ENCODE results near the gene ABHD14A.

ABHD14A gene

GRCh38 chr3:52020796-52021195 is 45.9 kb downstream of the ABHD14A start:
- no peak for DNase-seq (ENCODE audit: low spot score)

GRCh38 chr3:52021489-52022268 is 46.8 kb downstream of the ABHD14A start:
- DNase-seq (ENCODE audit: low spot score) = no peak

DNA sequence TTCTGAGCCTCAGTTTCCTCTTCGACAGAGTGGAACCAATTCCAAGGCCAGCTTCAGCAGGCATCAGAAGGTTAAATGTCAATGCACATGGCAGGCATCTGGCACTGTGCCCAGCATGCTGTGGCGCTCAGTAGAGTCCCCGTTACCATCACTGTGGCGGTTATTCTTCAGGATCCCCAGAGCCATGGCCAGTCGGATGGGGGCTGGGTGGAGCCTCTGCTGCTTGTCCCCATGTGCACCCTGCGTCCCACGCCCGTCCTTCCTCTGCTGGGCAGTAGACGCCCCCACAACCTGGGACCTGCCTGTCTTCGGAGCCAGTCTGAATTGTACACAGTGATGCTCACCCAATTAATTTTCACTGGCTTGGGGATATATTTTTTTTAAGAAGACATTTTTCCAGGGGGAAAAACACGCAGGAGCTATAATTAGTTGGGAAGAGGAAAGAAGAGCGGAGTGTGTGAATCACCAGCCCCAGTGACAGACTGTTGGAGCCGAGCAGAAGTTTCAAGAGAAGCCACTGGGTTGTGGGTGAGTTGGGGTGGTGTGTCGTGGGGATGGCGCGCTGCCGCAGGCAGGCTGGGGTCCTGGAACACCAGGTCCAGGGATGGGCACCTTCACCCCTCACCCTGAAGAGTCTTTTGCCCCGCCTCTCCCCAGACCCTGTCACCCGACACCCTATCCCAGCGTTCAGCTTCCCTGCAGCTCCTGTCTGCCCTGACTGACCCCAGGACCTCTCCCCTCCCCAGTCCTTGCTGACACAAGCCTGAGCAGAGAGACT is 47.6 kb downstream of the ABHD14A start:
- no peak for DNase-seq (ENCODE audit: low spot score)

- DNase-seq (ENCODE audit: low spot score) = no peak
These were observed 48.4 kb downstream of the ABHD14A start for GRCh38 chr3:52023101-52023770.

- no peak for DNase-seq (ENCODE audit: low spot score)
These were observed 49.2 kb downstream of the ABHD14A start for GRCh38 chr3:52023860-52024764.

DNA sequence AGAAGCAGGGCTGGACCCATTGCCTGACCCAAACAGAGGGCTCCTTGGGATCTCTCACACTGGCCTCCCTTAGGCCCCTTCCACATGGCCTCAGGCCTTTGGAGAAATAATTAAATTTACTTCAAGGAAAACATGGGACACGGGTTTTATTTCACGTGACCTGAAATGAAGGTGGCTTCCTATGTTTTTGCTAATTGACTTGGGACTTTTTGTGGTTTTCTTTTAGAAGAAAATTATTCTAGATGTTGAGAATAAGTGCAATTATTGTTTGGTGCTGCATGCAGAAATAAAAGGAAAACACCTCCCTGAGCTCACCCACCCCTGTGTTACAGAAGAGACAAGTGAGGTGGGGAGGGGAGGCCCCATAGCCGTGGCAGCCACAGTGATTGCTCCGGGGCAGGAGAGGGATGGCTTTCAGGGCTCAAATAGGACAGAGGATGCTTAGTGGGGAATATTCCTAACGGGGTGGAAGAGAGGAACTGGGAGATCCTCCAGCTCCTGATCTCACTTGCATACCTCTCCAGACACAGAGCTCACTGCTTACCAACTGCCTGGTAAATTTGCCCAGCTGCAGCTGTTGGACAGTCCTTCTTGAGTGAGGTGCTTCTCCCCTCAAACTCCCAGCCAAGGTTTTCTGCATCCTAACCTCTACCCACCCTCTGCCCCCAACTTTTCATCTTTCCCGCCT is 50.0 kb downstream of the ABHD14A start:
- DNase-seq (ENCODE audit: low spot score) = no peak

DNA sequence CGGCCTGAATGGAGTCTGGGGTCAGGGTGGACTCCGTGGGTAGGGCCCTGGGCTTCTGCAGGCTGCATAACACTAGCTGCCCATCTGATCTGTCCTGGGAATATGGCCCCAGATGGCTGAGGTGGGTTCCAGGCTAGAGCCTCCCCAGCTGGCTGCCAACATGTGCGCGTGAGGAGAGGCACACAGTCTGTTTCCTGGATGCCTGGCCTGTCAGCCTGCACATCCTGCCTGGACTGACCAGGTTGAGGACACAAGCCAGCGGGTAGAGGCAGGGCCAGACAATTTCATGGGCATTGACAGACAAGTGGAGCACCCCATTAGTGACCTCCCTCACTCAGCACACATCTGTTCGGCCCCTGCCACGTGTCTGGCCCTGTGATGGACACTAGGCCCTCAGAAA is 50.6 kb downstream of the ABHD14A start:
- no peak for DNase-seq (ENCODE audit: low spot score)

- DNase-seq (ENCODE audit: low spot score) = no peak
These were observed 51.2 kb downstream of the ABHD14A start for GRCh38 chr3:52026041-52026440.

GRCh38 chr3:52028572-52028971 is 53.7 kb downstream of the ABHD14A start:
- peak; percentile 64 for DNase-seq (ENCODE audit: low spot score)

- no peak for DNase-seq (ENCODE audit: low spot score)
These were observed 54.2 kb downstream of the ABHD14A start for GRCh38 chr3:52029053-52029452.

DNA sequence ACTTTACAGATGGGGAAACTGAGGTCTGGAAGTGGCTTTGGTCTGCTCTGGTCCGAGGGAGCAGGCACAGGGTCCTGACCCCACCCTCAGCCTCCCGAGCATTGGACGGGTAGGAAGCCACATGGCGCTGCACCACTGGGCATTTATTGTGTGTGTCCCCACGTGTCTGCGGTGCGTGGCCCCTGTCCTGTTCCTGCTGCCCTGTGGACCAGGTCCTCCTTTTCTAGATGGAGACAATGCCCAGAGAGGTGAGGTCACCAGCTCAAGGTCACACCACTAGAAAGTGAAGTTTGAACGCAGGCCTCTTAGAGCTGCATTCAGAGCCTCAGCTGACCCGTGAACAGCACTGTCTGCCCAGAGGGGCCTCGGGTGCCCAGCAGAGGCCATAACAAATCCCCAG is 54.7 kb downstream of the ABHD14A start:
- no peak for DNase-seq (ENCODE audit: low spot score)
